ENCODE data around the gene CENPVL3. TPM values are rescaled to one million over a fixed set of nuclear protein-coding genes. Genes with fewer than 3 reads are reported as not detected.

Gene CENPVL3
- total and polyA plus RNA-seq, 4 donors, result not detected

Other genes with a start within 250 kb of the CENPVL3 start
- 1 to 10 TPM in 1 of 2 donors, under 1 TPM in 1; 0.40 to 3.6 TPM for gene NUDT11, start 122.3 kb downstream of the CENPVL3 start, total RNA-seq
- under 1 TPM; 0.22 to 0.44 TPM for gene NUDT11, start 122.3 kb downstream of the CENPVL3 start, polyA plus RNA-seq
- not detected for gene CENPVL2, start 63.9 kb upstream of the CENPVL3 start, total RNA-seq
- gene CENPVL2, start 63.9 kb upstream of the CENPVL3 start, polyA plus RNA-seq, result not detected
- gene CENPVL1, start 91.6 kb upstream of the CENPVL3 start, total RNA-seq, result not detected
- gene CENPVL1, start 91.6 kb upstream of the CENPVL3 start, polyA plus RNA-seq, result not detected
- gene GSPT2, start 124.5 kb upstream of the CENPVL3 start, total RNA-seq, result 10 to 100 TPM in 1 of 2 donors, 1 to 10 TPM in 1; 7.8 to 11.1 TPM
- 1 to 10 TPM; 3.2 to 4.8 TPM for gene GSPT2, start 124.5 kb upstream of the CENPVL3 start, polyA plus RNA-seq

All from lung (tissue), 4 donors.